Glutamatergic neuron (in vitro differentiated cells): ENCODE data around the gene DTNB. TPM values are rescaled to one million over a fixed set of nuclear protein-coding genes. Genes with fewer than 3 reads are reported as not detected.

Experiments used
- DNase-seq: peaks from one replicate; pipeline ENCODE4 v3.0.0; 2022
- H3K27ac Mint-ChIP-seq: one replicate; pipeline ENCODE4 v1.8.0; 2020; ENCODE audit warnings: mild to moderate bottlenecking, mixed read lengths, inconsistent platforms; ENCODE audit not compliant: unreplicated experiment
- H3K27me3 Mint-ChIP-seq: one replicate; pipeline ENCODE4 v1.8.0; 2020; ENCODE audit warnings: mild to moderate bottlenecking, moderate library complexity, mixed read lengths, inconsistent platforms; ENCODE audit not compliant: unreplicated experiment
- H3K36me3 Mint-ChIP-seq: one replicate; pipeline ENCODE4 v1.8.0; 2020; ENCODE audit warnings: mild to moderate bottlenecking, mixed read lengths, inconsistent platforms; ENCODE audit not compliant: unreplicated experiment
- H3K4me1 Mint-ChIP-seq: one replicate; pipeline ENCODE4 v1.8.0; 2020; ENCODE audit warnings: mild to moderate bottlenecking, low read depth, mixed read lengths, inconsistent platforms; ENCODE audit not compliant: unreplicated experiment
- H3K4me3 Mint-ChIP-seq: one replicate; pipeline ENCODE4 v1.8.0; 2020; ENCODE audit warnings: mild to moderate bottlenecking, mixed read lengths, inconsistent platforms; ENCODE audit not compliant: unreplicated experiment
- H3K9me3 Mint-ChIP-seq: one replicate; pipeline ENCODE4 v1.8.0; 2020; ENCODE audit warnings: mild to moderate bottlenecking, moderate library complexity, mixed read lengths, inconsistent platforms; ENCODE audit not compliant: unreplicated experiment
- CTCF ChIP-seq: fragments of 200-600 bp; sonication (generic); IDR thresholded peaks from one replicate; pipeline ENCODE4 v1.5.0; 2021; ENCODE audit not compliant: partially characterized antibody, unreplicated experiment
- total RNA-seq: library from RNA; stranded (reverse); fragmentation: NEBNext Ultra II Directional; extraction: Animal tissue kit (Norgen Biotek cat#: 25700); gene quantifications from one replicate; pipeline ENCODE4 v1.2.1, GENCODE V29; 2021; ENCODE audit not compliant: unreplicated experiment

The DTNB gene
- total RNA-seq, 1 donor from 2014 or later = 41.7 TPM

GRCh38 chr2:25506226-25506625, 167.2 kb downstream of the DTNB start:
- no peaks in the 10 kb centered on the region for H3K36me3 Mint-ChIP-seq

GRCh38 chr2:25505622-25506021, 167.8 kb downstream of the DTNB start:
- DNase-seq = no peak
- Mint-ChIP-seq H3K9me3 (no peaks in the 10 kb centered on the region), H3K4me1 (no peaks in the 10 kb centered on the region), H3K36me3 (no peaks in the 10 kb centered on the region), H3K27ac (no peak overlapping the region), H3K4me3 (no peak overlapping the region), H3K27me3 (no peaks in the 10 kb centered on the region)
- TF ChIP-seq CTCF = no peak

More at GRCh38 chr2:25506226-25506625, 167.2 kb downstream of the DTNB start:
- no peaks in the 10 kb centered on the region for H3K4me1 Mint-ChIP-seq
- no peak for TF ChIP-seq CTCF
- H3K9me3 Mint-ChIP-seq = no peaks in the 10 kb centered on the region
- DNase-seq = no peak
- H3K4me3 Mint-ChIP-seq = no peak overlapping the region
- H3K27ac Mint-ChIP-seq = no peak overlapping the region
- H3K27me3 Mint-ChIP-seq = no peaks in the 10 kb centered on the region

GRCh38 chr2:25505182-25505581, 168.2 kb downstream of the DTNB start:
- DNase-seq = no peak
- Mint-ChIP-seq H3K4me3 (no peak overlapping the region), H3K27me3 (no peaks in the 10 kb centered on the region), H3K36me3 (no peaks in the 10 kb centered on the region), H3K9me3 (no peaks in the 10 kb centered on the region), H3K4me1 (no peaks in the 10 kb centered on the region), H3K27ac (no peak overlapping the region)
- TF ChIP-seq CTCF = no peak

- no peak for TF ChIP-seq CTCF
- no peaks in the 10 kb centered on the region for H3K9me3 Mint-ChIP-seq
- no peaks in the 10 kb centered on the region for H3K36me3 Mint-ChIP-seq
- H3K27ac Mint-ChIP-seq = no peak overlapping the region
- DNase-seq = no peak
- no peaks in the 10 kb centered on the region for H3K4me1 Mint-ChIP-seq
- no peaks in the 10 kb centered on the region for H3K27me3 Mint-ChIP-seq
- no peak overlapping the region for H3K4me3 Mint-ChIP-seq
Measured at GRCh38 chr2:25504266-25504665, 169.1 kb downstream of the DTNB start.

GRCh38 chr2:25499157-25499556, 174.2 kb downstream of the DTNB start:
- no peaks in the 10 kb centered on the region for H3K4me1 Mint-ChIP-seq
- no peak overlapping the region for H3K4me3 Mint-ChIP-seq
- no peak for DNase-seq
- no peaks in the 10 kb centered on the region for H3K27me3 Mint-ChIP-seq
- no peaks in the 10 kb centered on the region for H3K9me3 Mint-ChIP-seq
- H3K27ac Mint-ChIP-seq = no peak overlapping the region
- TF ChIP-seq CTCF = no peak
- no peaks in the 10 kb centered on the region for H3K36me3 Mint-ChIP-seq
